Activated T-helper 1 cell treated with anti-CD3 and anti-CD28 coated beads, Interleukin-2, amount 50 U/mL, for 16 hours (primary cell): ENCODE data around the gene FOXP1.

Experiments
- DNase-seq, 2 donors: peaks; one replicate each; pipeline ENCODE4 v3.0.0-alpha.2; 2020; ENCODE audit warnings: low read depth in 1 of 2, low spot score in 1 of 2

The FOXP1 gene

DNA sequence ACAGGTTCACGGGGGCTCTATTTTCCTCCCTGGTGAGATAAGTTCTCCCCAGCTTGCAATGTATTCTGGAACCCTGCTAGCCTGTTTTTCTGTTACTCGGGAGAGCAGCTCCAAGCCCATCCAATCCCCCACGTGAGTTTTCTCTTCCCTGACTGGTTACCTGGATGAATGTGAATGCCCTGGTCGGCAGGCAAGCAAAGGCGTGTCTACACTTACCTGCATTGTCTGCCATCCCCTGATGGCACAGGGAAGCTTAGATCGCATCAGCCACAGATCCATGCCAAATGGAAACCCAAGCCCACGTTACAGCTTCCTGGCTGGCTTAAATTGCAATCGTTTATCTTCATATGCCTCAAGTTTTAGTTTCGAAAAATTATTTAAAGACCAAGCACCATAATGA lies 149.9 kb downstream of the FOXP1 start:
- DNase-seq: no peak

DNA sequence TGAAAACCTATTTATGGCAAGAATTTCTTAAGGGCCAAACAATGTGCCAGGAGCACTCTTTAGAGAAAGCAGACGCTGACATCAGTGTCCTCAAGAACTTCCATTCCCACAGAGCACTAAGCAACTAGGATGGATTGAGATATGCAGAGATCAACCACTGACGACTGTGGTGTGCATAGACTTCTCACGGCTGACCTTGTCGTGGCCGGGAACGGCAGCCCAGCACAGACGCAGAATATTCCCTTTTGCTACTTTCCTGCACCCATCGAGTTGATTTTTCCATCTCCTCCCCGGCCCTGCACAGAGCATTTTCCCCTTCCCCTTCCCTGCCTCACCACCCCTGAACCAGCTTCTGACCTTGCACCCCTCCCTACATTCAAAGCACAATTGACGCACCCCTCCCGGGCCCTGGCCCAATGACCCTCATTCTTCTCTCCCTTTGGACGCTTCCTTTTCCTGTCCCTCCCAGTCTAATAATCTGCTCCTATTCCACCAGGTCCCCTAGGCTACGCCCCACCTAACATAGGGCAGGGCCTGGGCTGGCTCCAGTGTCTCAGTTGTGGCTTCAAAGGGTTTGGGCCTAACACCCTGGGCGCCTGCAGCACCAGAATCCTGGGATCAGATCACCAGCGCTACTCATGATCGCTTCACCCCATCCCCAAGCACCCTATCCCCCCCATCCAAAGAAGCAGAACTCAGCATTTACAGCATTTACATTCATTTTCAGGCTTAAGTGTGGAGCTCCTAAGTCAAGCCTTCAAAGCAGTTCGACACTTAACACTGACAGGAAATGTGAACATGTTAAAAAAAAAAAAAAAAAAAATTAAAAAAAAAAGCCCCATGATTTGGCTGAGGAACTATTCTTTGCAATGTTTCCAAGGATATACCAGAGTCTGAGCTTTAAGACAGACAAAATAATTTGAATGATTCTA lies 151.2 kb downstream of the FOXP1 start:
- no peak for DNase-seq

GRCh38 chr3:71430941-71431552 lies 152.5 kb downstream of the FOXP1 start:
- DNase-seq: no peak

DNA sequence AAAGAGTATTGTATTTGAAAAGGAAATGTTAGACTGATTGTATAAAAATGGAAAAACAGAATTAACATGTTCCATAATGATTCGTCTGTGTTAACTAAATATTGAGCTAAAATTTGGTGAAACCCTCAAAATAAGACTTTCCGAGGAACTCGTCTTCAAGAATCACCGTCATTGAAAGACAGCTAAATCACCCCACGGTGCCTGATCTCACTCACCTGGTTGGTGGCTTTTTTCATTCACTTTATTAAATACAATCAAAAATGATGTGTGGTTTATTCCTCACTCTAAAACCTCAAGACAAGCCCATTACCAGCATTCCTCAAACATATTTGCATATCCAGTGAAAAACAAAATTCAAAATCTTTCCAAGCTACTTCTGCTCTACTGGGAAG lies 153.9 kb downstream of the FOXP1 start:
- no peak for DNase-seq

- no peak for DNase-seq
Measured at GRCh38 chr3:71428841-71429596, 154.5 kb downstream of the FOXP1 start.

- no peak for DNase-seq
Measured at GRCh38 chr3:71425491-71426071, 157.9 kb downstream of the FOXP1 start.

DNA sequence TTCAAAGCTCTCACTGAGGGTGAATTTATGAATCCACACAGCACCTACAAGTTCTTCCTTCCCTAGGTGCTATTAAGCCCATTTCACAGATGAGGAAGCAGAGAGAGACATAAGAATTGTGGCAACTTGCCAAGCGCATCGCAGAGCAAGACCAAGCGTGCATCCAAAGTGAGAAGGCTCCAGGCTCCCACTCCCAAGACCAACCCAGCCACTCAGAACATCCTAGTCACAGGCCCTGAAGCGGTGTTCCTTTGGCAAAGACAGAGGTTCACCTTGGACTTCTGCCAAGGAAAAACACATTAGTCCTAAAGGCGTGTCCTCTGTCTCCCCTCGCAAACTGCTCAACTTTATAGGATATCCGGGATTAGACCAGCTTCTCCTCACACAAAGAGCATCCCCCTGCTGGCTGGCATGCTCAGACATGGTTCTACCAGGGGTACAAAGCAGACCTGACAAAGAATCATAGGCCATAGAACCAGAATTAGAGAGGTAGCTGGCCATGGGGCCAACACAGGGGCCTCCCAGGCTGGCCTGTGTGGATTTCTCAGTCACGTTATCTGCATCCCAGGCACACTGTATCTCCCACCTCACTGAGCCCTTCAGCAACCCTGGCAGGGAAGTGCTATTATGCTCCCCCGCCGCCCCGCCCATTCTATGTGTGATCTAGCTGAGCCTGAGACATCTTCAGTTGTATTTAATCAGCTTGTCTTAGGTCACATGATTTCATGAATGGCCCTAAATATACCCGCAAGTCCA lies 160.2 kb downstream of the FOXP1 start:
- no peak for DNase-seq

DNA sequence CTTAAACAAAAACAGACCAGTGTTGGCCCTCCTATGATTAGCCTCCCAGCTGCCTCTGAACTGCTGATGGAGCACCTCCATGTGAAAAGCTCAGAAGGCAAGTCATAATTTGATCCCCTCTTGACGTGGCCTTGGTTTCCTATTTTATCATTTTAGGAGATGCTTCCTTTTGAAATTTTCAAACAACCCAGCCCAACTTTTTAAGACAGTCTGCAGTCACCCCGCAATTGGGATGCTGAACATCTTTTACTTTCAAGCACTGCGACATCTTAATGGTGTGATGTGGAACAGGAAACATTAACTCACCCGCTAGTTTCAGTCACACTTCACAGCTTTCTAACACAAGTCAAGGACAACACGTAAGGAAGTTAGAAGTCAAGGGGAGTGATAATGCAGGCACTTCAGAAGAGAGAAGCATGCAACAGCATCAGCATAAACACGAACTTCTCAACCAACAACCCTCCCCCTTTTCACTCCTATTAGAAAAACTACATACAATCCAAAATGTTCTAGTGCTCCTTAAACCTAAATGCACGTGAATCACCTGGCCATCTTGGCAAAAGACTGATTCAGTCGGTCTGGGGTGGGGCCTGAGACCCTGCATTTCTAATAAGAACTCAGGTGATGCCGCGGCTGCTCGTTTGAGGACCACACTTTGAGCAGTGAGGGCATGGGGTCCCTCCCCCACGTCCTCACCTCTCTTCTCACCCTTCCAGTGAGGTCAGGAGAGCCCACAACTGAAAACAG lies 161.5 kb downstream of the FOXP1 start:
- no peak for DNase-seq

- no peak for DNase-seq
Measured at GRCh38 chr3:71421475-71421819, 162.1 kb downstream of the FOXP1 start.

GRCh38 chr3:71419369-71419768 lies 164.2 kb downstream of the FOXP1 start:
- DNase-seq: no peak

- no peak for DNase-seq
Measured at GRCh38 chr3:71417791-71418190, 165.7 kb downstream of the FOXP1 start.

- no peak for DNase-seq
Measured at GRCh38 chr3:71416876-71417275, 166.7 kb downstream of the FOXP1 start.

DNA sequence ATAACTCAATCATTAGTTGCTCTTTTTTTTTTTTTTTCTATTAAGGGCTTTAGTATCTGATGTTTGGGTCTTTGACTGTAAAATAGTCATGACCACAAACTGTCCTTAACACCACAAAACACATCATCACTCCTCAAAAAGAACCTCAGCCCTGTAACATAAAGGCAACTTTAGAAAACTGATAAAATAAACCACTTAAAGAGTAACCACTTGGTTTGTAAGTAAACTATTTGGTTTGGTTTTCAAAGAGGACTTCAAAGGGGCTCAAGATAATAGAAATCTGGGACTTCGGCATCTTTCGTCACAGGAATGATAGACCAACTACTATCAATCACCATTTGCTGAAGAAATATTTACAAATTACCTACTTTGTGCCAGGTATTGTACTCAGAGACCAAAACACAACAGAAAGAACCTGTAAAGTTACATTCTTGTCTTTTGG lies 167.8 kb downstream of the FOXP1 start:
- DNase-seq: no peak

GRCh38 chr3:71414189-71414927 lies 169.2 kb downstream of the FOXP1 start:
- DNase-seq: no peak

GRCh38 chr3:71413572-71413971 lies 170.0 kb downstream of the FOXP1 start:
- no peak for DNase-seq

DNA sequence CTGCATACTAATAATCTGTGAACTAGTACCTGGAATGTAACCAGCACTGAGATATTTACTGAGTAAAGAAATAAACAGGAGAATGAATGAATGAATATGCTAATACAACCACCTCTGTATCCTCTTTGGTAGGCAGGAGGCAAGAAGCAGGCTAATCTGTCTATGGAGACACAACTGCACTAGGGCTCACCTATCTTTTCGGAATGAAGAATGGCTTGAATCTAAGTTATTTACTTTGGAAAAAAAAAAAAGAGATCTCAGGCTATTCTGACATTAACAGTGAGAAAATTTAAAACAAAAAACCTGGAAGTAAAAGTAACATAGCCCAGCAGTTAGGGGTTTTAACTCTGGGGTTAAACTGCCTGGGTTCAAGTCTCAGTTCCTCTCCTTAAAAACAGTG lies 174.2 kb downstream of the FOXP1 start:
- DNase-seq: no peak

DNA sequence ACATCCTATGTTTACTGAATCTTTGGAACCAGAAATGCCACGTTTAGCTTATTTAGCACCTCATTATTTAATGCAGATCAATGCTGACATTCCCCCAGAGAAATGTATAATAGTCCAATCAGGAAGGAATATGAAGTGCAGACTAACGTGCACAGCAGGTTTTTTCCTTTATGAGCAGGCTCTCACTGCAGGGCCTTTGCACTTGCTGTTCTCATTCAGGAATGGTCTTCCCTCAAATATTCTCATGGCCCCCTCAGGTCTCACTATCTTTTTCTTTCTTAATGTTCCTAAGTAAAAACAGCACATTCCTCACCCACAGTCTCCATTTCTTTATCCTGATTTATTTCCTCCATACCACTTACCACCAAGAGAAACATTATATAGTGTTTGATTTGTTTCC lies 174.6 kb downstream of the FOXP1 start:
- no peak for DNase-seq

- no peak for DNase-seq
Measured at GRCh38 chr3:71407823-71408222, 175.7 kb downstream of the FOXP1 start.

GRCh38 chr3:71406972-71407810 lies 176.3 kb downstream of the FOXP1 start:
- DNase-seq: no peak
